GM18867 (cell line): Measurements from ENCODE around the gene WIPF1.

ENCODE experiments used
- ATAC-seq: cut with Tn5 transposase; IDR thresholded peaks from one replicate; pipeline ENCODE4 v1.9.1; 2021; ENCODE audit warnings: mild to moderate bottlenecking, moderate library complexity; ENCODE audit not compliant: unreplicated experiment

Gene WIPF1, protein sequence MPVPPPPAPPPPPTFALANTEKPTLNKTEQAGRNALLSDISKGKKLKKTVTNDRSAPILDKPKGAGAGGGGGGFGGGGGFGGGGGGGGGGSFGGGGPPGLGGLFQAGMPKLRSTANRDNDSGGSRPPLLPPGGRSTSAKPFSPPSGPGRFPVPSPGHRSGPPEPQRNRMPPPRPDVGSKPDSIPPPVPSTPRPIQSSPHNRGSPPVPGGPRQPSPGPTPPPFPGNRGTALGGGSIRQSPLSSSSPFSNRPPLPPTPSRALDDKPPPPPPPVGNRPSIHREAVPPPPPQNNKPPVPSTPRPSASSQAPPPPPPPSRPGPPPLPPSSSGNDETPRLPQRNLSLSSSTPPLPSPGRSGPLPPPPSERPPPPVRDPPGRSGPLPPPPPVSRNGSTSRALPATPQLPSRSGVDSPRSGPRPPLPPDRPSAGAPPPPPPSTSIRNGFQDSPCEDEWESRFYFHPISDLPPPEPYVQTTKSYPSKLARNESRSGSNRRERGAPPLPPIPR

DNA sequence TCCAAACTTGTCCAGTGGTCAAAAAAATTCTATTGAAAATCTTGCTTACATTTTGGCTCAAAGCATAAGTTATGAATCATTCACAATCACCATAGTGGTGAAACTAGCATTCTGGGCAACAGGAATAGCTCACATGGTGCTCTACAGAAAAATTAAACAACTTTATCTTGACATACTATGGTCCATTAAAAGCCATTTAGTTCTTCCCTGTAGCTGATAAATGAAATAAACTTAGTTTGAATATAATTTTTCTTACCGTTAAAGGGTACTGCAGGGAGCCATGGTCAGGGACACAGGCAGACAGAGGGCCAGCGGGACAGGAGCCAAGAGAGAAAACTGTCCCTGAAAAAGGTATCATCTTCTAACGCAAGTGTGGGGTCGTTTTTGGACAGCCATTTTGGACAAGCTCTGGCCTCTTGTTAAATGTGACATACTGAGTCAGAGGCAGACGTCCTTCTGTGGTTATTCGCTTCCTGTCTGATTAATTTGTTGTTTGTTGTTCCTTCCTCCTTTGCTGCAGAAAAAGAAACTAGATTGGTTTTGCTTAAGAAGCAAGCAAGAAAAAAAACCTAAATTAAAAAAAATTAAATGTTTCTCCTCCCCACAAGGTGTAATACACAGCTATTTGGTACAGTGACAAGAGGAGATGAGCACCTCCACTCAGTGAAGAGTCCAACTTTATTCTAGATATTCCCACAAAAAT lies at the start of gene WIPF1:
Gene WIPF1 (minus strand): TSS at position 460 of the 703 bp plus-strand sequence. CDS start 12,231 bp downstream, outside the sequence.
- ATAC-seq, result peak; percentile 49

DNA sequence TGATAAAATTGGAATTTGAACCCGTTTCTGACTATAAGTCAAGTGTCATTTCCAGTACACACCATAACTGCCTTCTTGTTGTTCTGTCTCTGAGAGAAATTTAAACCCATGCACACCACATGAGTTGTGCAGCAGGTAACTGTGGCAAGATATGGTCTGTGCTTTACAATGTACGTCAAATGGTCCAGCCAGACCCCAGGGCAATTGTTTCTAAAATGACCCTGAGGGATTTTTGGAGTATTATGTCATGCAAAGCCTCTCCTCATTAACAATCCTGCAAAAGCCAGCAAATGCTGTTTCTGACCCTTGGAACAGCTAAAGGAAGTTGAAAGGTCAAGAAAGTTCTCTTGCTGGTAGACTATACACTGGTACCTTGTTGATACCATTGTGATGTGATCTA lies 47.7 kb upstream of the WIPF1 start:
- no peak for ATAC-seq

DNA sequence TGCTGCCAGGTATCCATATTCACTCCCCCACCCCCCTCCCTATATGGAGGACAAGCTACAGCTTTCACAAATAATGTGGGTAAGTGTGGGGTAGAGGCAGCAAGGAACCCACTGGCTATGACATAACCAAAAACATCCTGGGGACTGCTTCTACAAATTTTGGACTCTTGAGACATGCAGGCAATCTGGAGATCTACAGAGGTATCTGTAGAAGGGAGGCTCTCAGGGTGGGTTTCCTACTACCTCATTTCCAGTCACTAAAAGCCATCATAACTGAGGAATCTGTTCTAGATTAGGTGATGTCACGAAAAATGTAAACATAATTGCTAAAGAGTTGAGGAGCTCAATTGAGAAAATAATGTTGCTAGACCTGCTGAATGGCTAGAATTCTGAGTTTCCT lies 46.8 kb upstream of the WIPF1 start:
- no peak for ATAC-seq

DNA sequence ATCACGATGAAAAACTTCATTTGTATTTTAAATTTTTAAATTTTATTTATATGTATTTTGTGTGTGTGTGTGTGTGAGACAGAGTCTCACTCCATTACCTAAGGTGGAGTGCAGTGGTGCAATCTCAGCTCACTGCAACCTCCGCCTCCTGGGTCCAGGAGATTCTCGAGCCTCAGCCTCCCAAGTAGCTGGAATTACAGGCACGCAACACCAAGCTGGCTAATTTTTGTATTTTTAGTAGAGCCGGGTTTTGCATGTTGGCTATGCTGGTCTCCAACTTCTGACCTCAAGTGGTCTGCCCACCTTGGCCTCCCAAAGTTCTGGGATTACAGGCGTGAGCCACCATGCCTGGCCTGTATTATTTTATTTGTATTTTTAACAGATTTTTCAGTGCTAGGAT lies 45.8 kb upstream of the WIPF1 start:
- no peak for ATAC-seq

DNA sequence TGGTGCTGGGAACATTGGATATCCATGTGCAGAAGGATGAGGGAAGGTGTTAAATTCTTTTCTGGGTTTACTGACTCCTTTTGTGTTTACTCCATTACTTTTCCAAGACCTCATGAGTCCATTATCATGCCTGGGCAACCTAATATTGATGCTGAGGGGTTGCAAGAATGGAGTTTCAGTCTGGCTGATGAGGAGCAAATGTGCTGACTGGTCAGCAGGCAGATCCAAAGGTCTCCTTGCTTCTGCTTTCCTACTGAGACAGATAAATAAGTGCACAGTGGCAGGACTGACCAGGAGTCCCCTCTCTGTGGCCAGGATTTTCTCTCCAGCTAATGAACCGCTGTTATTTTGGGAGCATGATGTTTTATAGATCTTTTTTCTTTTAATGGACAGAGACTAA lies 43.6 kb upstream of the WIPF1 start:
- no peak for ATAC-seq

DNA sequence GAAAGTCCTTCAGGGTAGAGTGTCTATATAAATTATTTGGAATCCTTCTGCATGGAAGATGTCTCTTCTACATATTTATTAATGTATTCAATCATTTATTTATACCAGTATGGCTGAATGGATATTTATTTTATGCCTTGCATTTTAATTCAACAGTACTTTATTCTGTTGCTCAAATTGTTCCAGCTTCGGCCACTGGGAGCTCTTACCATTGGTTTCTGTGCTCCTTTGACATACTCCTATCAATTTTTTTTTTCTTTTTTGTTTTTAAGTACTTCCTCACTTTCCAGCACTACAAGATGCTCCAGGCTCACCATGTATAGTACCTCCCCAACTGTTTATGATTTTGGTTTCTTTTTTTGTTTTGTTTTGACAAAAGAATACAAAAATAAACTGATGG lies 39.4 kb upstream of the WIPF1 start:
- no peak for ATAC-seq

DNA sequence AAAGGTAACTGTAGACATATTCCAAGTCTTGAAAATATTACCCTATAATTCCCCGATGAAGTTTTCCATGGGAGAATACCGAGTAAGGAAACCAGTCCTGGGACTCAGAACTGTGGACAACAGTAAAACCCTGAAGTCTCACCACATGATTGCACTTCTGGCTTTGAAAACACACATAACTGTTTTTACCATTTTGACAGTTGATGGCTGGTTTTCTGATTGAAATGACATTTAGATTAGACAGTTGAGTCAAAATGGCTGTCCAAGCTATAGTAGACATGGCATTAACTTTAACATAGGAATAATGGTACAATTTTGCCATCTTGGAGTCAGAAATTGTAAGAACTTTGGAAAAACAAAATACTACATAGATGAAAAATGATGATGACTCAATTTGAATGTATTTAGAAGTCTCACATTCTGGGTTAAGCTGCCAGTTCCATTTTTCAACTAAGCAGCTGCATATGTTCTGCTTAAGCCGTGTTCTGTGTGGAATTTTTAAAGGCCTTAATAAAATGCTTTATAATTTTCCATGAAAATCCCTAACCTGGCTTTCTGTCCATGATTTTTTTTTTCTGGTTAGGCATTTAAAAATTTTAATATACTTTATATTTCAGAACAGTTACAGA lies 38.3 kb upstream of the WIPF1 start:
- no peak for ATAC-seq

DNA sequence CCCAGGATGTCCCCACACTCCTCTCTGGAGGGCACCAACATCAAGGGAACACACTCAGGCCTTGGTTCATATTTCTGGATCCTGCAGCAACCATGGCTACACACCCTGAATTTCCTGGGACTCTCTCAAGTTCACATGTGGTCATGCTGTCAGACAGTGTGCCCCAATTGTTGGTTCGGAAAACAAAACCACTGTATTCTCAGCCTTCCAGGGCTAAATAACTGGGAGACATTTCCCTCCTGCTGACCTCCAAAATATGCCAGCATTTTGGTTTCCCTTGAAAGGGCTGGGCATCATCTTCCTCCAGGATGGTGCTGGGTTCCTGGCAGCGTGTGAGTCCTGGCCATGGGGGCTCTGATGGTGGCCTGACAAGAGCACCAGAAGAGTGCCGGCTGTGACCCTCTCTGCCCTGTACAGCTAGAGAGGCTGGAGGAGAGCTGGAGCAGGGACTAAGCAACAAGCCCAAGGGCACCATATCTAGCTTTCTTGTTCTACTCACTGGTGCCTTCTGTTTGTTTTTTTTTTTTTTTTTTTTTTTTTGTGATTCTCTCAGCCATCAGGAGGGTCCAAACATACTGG lies 37.5 kb upstream of the WIPF1 start:
- no peak for ATAC-seq

DNA sequence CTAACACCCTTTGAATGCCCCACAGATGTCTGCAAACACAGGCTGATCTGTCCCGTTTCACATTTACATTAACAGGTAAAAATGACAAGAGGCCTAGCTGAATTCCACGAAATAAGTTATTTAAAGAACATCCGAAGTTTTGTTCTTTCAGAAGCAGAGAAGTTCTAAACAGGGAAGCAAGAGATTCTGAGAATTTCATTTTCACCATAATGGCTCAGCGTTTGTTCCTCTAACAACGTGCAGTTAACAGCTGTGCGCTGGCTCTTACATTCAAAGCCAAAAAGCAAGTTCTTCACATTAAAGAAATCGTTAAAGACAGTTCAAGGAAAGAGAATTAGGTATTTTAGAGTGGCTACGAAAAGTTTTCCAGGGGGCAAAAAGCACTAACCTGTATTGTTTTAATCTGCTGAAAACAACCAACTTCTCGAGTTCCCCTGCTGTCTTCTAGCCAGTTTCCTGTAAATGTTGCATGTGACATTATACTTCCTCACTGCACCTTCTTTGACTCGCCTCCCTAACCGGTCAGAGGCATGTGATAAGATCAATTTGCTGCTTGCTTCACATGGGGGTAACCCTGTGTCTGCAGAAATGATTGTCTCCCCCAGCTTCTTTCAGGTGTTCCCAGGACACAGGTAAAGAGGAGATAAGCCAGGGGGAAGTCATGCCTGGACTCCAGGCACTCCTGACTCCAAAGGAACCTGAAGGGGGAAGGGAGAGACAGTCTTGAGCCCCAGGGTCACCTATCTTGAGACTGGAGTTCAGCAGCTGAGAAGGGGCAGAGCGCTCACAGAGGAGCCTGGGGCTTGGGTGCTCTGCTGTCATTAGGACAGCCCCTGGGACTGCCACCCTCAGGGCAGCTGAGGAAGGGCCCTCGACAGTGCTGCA lies 36.8 kb upstream of the WIPF1 start:
- peak; percentile 69 for ATAC-seq

DNA sequence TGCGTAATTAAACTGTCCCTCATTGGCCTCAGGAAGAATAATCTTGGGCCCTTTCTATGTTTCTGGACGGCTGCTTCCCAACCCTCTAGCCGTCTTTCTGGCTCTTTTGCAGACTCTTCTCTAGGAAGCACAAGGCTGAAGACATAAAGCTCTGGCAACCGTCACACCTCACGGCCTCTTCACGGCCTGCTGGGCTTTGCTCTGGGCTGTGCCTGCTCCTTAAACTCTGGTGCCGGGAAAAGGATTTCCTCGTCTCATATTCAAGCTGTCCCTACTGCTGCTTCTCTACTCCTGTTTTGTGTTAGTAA lies 36.0 kb upstream of the WIPF1 start:
- no peak for ATAC-seq

DNA sequence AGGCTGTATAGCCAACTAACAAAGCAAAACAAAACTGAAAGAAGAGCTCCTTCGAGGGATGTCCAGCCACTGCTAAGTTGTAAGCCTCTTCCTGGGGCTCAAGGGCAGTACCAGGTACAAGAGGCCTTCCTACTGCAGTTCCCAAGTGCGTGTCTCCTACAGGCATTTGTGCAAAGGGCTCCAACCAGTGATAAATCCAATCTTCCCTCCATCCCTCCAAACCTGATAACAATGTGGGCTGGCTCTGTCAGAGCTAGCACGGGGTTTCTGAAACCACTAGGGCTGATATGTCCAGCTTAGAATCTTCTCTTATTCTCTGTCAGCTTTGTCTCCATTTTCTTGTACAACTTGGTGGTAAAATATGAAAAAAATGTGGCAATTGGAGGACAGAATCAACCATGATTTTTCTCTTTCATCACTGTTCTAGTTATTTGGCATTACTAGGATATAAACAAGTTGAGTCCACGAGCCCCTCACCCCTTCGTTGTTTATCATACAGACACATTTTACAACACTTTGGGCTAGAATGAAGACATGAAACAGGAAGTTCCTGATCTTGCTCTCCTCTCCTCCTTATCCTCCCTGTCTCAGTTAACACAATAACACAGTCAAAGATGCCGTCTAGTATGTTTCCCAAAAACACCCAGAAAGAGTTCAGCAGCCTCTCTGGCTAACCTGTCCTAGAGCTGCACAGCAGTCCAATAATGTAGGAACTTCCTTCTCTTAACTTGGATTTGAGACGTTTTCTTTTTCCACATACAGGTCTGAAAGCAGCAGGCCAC lies 35.4 kb upstream of the WIPF1 start:
- peak; percentile 43 for ATAC-seq

DNA sequence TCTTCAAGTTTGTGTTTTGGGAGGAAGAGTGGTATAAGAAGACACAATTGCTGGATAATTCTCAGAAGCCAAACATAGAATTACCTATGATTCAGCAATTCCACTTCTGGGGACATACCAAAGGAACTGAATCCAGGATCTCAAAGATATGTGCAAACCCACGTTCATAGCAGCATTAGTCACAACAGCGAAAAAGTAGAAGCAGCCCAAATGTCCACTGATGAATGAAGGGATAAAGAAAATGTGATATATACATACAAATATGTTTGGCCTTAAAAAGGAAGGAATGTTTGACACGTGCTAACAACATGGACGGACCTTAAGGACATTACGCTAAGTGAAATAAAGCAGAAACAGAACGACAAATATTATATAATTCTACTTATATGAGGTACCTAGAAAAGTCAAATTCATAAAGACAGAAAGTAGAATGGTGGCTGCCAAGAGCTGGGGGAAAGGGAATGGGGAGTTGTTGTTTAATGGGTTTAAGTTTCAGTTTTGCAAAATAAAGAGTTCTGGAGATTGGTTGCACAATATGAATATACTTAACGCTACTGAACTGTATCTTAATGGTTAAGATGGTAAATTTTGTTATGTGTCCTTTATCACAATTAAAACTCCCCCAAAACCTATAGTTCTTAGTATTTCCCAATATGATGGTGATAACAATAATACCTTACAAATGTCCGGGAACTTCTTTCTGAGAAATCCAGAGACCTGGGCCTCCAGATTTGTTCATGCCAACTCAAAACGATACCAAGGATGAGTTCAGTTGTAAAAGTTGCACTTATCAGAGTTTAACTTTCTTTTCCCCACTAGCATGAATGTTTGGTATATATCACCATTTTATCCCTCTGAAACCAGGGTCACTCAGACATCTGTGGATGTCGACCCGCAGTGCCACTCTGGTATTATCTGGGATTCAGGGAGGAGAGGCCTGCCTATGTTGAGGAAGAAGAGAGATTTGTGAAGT lies 33.7 kb upstream of the WIPF1 start:
- no peak for ATAC-seq

DNA sequence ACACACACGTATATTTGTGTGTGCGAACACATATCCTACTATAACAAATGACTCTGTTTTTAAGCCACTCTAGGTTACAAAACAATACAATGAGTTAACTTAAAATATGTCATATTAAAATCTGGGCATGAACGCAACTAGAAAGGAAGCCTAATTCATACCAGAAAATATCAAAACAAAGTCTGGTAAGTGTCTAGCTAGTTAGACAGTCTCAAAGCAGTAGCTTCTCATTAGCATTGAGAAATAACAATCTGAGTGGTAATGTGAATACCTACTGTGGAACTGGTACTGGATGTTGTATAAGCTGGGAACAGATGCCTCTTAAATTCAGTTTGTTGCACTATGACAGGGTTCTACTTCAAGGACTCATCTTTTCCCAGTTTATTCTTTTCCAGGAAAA lies 32.5 kb upstream of the WIPF1 start:
- ATAC-seq, result no peak

DNA sequence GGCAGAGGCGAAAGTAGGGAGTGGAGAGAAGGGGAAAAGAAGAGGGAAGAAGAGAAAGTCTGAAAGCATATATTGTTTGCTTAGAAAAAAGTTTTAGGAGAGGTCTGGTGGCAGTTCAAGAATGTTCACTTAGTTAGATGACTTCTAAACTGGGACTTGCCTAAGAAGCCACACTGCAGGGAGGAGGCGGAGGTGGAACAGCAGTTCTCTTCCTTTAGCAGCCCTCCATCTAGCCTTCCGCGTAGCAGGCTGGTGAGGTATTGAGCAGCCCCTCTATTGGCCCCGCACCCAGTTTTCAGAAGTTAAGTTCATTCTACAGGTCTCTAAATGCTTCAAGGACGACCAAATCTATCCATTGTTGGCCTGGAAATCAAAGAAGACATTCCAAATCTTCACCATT lies 31.9 kb upstream of the WIPF1 start:
- no peak for ATAC-seq

DNA sequence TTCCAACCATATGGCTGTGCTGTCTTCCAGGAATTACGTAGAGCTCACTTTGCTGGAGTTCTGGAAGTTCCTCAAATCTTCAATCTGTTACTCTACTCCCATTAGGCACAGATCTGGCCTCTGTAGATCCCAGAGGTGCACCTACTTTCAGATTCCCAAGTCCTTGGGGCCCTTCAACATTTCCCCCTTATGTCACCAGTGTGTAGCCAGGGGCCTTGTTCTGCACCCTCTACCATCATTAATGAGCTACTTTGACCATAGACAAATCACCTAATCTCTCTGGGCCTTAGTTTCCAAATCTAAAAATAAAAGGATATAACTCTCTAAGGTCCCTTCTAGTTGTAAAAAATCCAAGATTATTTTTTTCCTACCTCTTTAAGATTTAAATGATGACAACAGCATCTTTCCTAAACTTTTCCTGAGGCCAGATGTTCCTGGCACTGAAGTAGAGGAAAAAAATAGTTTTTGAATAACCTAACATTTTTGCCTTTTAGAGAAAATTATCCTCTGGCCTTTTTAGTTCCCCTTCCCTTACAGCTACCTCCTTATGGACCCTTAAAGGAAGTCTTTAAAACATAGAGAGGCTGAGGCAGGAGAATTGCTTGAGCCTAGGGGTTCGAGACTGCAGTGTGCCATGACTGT lies 31.0 kb upstream of the WIPF1 start:
- no peak for ATAC-seq

DNA sequence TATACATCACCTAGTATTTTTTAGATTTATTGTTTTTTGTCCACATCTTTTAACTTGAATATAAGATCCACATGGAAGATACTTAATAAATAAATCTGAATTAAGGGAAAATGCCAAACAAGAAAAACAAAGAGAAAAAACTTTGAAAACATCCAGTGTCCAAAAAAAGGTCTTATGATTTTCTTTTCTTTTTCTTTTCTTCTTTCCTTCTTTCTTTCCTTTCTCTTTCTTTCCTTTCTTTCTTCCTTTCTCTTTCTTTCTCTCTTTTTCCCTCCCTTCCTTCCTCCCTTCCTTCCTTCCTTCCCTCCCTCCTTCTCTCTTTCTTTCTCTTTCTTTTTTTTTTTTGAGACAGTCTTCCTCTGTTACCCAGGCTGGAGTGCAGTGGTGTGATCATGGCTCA lies 29.6 kb upstream of the WIPF1 start:
- ATAC-seq, result no peak

DNA sequence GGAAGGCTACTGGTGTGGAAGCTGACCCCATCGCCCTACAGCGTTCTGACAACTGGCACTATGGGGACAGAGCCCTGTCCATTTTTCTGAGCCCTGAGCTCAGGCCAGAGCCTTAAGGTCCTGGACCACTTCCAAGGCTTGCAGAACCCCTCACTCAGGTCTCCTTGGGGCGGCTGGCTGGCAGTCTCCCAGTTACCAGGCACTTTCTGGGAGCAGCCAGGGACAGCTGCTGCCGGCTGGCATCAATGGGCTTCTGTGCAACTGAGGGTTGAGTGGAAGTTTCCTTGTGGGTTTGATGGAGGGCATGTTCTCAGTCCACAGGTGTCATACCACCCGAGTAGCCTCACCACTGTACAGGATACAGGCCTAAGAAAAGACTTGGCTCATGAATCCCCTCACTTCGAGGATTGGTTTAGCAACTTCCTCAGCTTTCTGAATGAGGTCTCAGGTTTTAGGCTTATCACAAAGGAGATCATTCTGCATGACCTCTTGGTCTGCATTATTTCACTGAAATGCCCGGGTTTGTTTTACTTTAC lies 27.4 kb upstream of the WIPF1 start:
- ATAC-seq, result no peak

DNA sequence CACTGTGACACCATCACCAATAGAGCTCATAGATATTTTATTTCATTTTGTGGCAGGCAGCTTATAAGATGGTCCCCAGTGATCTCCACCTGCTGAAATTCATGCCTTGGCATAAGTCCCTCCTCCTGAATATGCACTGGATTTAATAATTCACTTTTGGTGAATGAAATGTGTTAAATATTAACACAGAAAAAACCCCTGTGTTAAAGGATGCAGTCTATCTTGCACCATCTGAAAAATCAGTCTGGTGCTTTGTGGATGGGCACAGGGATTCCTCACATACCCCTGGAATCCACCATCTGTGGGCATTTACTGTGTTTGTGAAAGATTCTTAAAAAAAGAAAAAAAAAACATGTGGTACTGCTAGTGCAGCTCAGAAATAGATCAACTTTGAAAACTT lies 26.1 kb upstream of the WIPF1 start:
- no peak for ATAC-seq
